ENCODE measurements around the gene TMEM256.

- TF ChIP-seq POLR2A (IDR thresholded peaks at IDR 0.05) (no peak), CTCF (IDR thresholded peaks at IDR 0.05) (no peak)
Observed at GRCh38 chr17:7428557-7428956, 24.7 kb upstream of the TMEM256 start, which contains the start of gene SPEM3.

Measured in breast epithelium (tissue), 3 donors.